H9 (cell line): ENCODE data around the gene RNF212. TPM values are rescaled to one million over a fixed set of nuclear protein-coding genes. Genes with fewer than 3 reads are reported as not detected.
A peak's percentile ranks its signal among the peaks of the same experiment; 100 is the strongest.

Source experiments
- DNase-seq: peaks from one replicate; pipeline ENCODE4 v3.0.0-alpha.2; 2017
- H2AFZ ChIP-seq: one replicate; pipeline ENCODE4 v1.6.1; 2013; ENCODE audit warnings: mild to moderate bottlenecking, low read length, control low read depth, moderate library complexity
- H2AK5ac ChIP-seq: 2 replicates; pipeline ENCODE4 v1.6.1; 2013; ENCODE audit warnings: low read length, control low read depth, mixed read lengths; ENCODE audit not compliant: insufficient read length
- H2BK120ac ChIP-seq: one replicate; pipeline ENCODE4 v1.6.1; 2013; ENCODE audit warnings: low read depth, mild to moderate bottlenecking, low read length, control low read depth, inconsistent platforms; ENCODE audit not compliant: poor library complexity, severe bottlenecking
- H2BK12ac ChIP-seq: 2 replicates; pipeline ENCODE4 v1.6.1; 2013; ENCODE audit warnings: low read length, control low read depth, mixed read lengths, low read depth; ENCODE audit not compliant: insufficient read length
- H2BK15ac ChIP-seq: 2 replicates; pipeline ENCODE4 v1.6.1; 2013; ENCODE audit warnings: low read depth, low read length, control low read depth
- H2BK20ac ChIP-seq: one replicate; pipeline ENCODE4 v1.6.1; 2013; ENCODE audit warnings: low read depth, mild to moderate bottlenecking, low read length, control low read depth, inconsistent platforms; ENCODE audit not compliant: poor library complexity, severe bottlenecking
- H2BK5ac ChIP-seq: 2 replicates; pipeline ENCODE4 v1.6.1; 2013; ENCODE audit warnings: low read length, control low read depth, mixed read lengths; ENCODE audit not compliant: insufficient read length
- H3K14ac ChIP-seq: 2 replicates; pipeline ENCODE4 v1.6.1; 2013; ENCODE audit warnings: low read length, control low read depth; ENCODE audit not compliant: insufficient read depth
- H3K18ac ChIP-seq: 2 replicates; pipeline ENCODE4 v1.6.1; 2013; ENCODE audit warnings: low read depth, mild to moderate bottlenecking, mixed read lengths, low read length, control low read depth; ENCODE audit not compliant: insufficient read length
- H3K23ac ChIP-seq: 2 replicates; pipeline ENCODE4 v1.6.1; 2013; ENCODE audit warnings: low read length, control low read depth, mixed read lengths, low read depth; ENCODE audit not compliant: insufficient read length
- H3K23me2 ChIP-seq: 2 replicates; pipeline ENCODE4 v1.6.1; 2013; ENCODE audit warnings: low read depth, mild to moderate bottlenecking, mixed read lengths, low read length, control low read depth; ENCODE audit not compliant: insufficient read length, poor library complexity, severe bottlenecking
- H3K27ac ChIP-seq: 2 replicates; pipeline ENCODE4 v1.5.1; 2013; ENCODE audit warnings: low read length, control low read depth, mixed read lengths, low read depth; ENCODE audit not compliant: insufficient read length
- H3K27me3 ChIP-seq: 2 replicates; pipeline ENCODE4 v1.6.1; 2013; ENCODE audit warnings: low read length, control low read depth, inconsistent platforms; ENCODE audit not compliant: insufficient read depth
- H3K4ac ChIP-seq: 2 replicates; pipeline ENCODE4 v1.6.1; 2013; ENCODE audit warnings: low read depth, mild to moderate bottlenecking, control low read depth, inconsistent platforms, low read length, moderate library complexity
- H3K4me1 ChIP-seq: 2 replicates; pipeline ENCODE4 v1.6.1; 2013; ENCODE audit warnings: low read length, control low read depth, inconsistent platforms; ENCODE audit not compliant: insufficient read depth
- H3K4me2 ChIP-seq: 2 replicates; pipeline ENCODE4 v1.6.1; 2013; ENCODE audit warnings: low read length, control low read depth, mixed read lengths; ENCODE audit not compliant: insufficient read length, insufficient read depth
- H3K56ac ChIP-seq: 2 replicates; pipeline ENCODE4 v1.6.1; 2013; ENCODE audit warnings: low read depth, mild to moderate bottlenecking, mixed read lengths, low read length, control low read depth; ENCODE audit not compliant: insufficient read length
- H3K79me1 ChIP-seq: 2 replicates; pipeline ENCODE4 v1.6.1; 2013; ENCODE audit warnings: low read depth, mild to moderate bottlenecking, moderate library complexity, low read length, control low read depth, inconsistent platforms; ENCODE audit not compliant: insufficient read depth, poor library complexity, severe bottlenecking
- H3K79me2 ChIP-seq: 2 replicates; pipeline ENCODE4 v1.6.1; 2013; ENCODE audit warnings: low read length, control low read depth, inconsistent platforms; ENCODE audit not compliant: insufficient read depth
- H3K9ac ChIP-seq: 2 replicates; pipeline ENCODE4 v1.6.1; 2013; ENCODE audit warnings: low read length, control low read depth, mixed read lengths; ENCODE audit not compliant: insufficient read length; ENCODE audit errors: extremely low read depth
- H3K9me3 ChIP-seq: one replicate; pipeline ENCODE4 v1.6.1; 2013; ENCODE audit warnings: low read depth, low read length, inconsistent platforms; ENCODE audit not compliant: control insufficient read depth
- H3T11ph ChIP-seq: one replicate; pipeline ENCODE4 v1.6.1; 2013; ENCODE audit warnings: mild to moderate bottlenecking, low read length, control low read depth, inconsistent platforms
- H4K20me1 ChIP-seq: one replicate; pipeline ENCODE4 v1.6.1; 2013; ENCODE audit not compliant: control insufficient read depth, insufficient read length, insufficient read depth
- H4K5ac ChIP-seq: 2 replicates; pipeline ENCODE4 v1.6.1; 2013; ENCODE audit warnings: low read depth, mild to moderate bottlenecking, mixed read lengths, low read length, control low read depth; ENCODE audit not compliant: insufficient read length
- H4K8ac ChIP-seq: replicated peaks from 2 replicates; pipeline ENCODE4 v1.6.1; 2013; ENCODE audit warnings: low read length, control low read depth, mixed read lengths, low read depth; ENCODE audit not compliant: insufficient read length
- H4K91ac ChIP-seq: 2 replicates; pipeline ENCODE4 v1.6.1; 2013; ENCODE audit warnings: low read depth, mild to moderate bottlenecking, moderate library complexity, mixed read lengths, low read length, control low read depth; ENCODE audit not compliant: insufficient read length
- H3K27ac Mint-ChIP-seq, 3 experiments: 2 replicates in 2 of 3; 3 replicates in 1 of 3; pipeline ENCODE4 v1.8.0; 2020 to 2021; ENCODE audit warnings: mixed read lengths in 3 of 3, mild to moderate bottlenecking in 1 of 3, moderate library complexity in 1 of 3
- H3K27me3 Mint-ChIP-seq: 2 replicates; pipeline ENCODE4 v1.8.0; 2021; ENCODE audit warnings: low read depth, mild to moderate bottlenecking, moderate library complexity, mixed read lengths
- H3K36me3 Mint-ChIP-seq, 3 experiments: 2 replicates in 2 of 3; 3 replicates in 1 of 3; pipeline ENCODE4 v1.8.0; 2020 to 2021; ENCODE audit warnings: low read depth in 3 of 3, mixed read lengths in 3 of 3; ENCODE audit not compliant: insufficient read depth in 1 of 3
- H3K4me1 Mint-ChIP-seq, 2 experiments: 2 replicates each; pipeline ENCODE4 v1.8.0; 2020; ENCODE audit warnings: mixed read lengths in 2 of 2
- H3K4me3 Mint-ChIP-seq, 2 experiments: 2 replicates in 1 of 2; 3 replicates in 1 of 2; pipeline ENCODE4 v1.8.0; 2020 to 2021; ENCODE audit warnings: mild to moderate bottlenecking in 2 of 2, mixed read lengths in 2 of 2, moderate library complexity in 1 of 2
- H3K9me3 Mint-ChIP-seq, 2 experiments: 2 replicates in 1 of 2; 3 replicates in 1 of 2; pipeline ENCODE4 v1.8.0; 2020; ENCODE audit warnings: mild to moderate bottlenecking in 2 of 2, mixed read lengths in 2 of 2, moderate library complexity in 1 of 2
- CTCF ChIP-seq: fragments of 200-600 bp; sonication (generic); conservative IDR thresholded peaks from 3 replicates; pipeline ENCODE4 v1.8.0; 2021; ENCODE audit warnings: antibody characterized with exemption, mild to moderate bottlenecking
- WGBS: extraction: QIAGEN DNeasy Blood & Tissue Kit; methylation state at CpG from one replicate; pipeline ENCODE4 v1.1.7; 2013; ENCODE audit warnings: missing lambda C conversion rate, low lambda C conversion rate, mixed read lengths; ENCODE audit not compliant: insufficient read length; ENCODE audit errors: extremely low coverage; 5-methylcytosine and 5-hydroxymethylcytosine counted together
- total RNA-seq: library from RNA; stranded (reverse); gene quantifications from 2 replicates; pipeline ENCODE4 v1.2.1, GENCODE V29; 2021

RNF212 gene
- total RNA-seq, 1 experiment from 2014 or later: 3.0 TPM

GRCh38 chr4:1045595-1046201, 67.7 kb downstream of the RNF212 start:
- no peak for DNase-seq
- H3K14ac ChIP-seq: no peak overlapping the region
- WGBS: no CpG with 5 or more reads among the region's 36 CpGs
- no peak overlapping the region for H2BK12ac ChIP-seq
- H3K4me2 ChIP-seq: no peak overlapping the region
- H3K4me1 Mint-ChIP-seq: peaks cover 6 to 20% of the 10 kb centered on the region in 2 experiments
- no peak overlapping the region for H2BK20ac ChIP-seq
- peaks cover 4% of the 10 kb centered on the region for H3K23me2 ChIP-seq
- no peak overlapping the region for H4K5ac ChIP-seq
- H2AK5ac ChIP-seq: no peak overlapping the region
- H2BK15ac ChIP-seq: no peak overlapping the region
- H3K27me3 ChIP-seq: no peaks in the 10 kb centered on the region; the same call in 1 of the 2 replicates
- H3K9ac ChIP-seq: no peak overlapping the region
- H3K79me1 ChIP-seq: no peaks in the 10 kb centered on the region
- peaks cover 0 to 2% (median 0%) of the 10 kb centered on the region in 3 experiments; a peak in 2 of 7 replicates for H3K36me3 Mint-ChIP-seq
- peak overlapping the region in 1 of 3 experiments; percentile 28; a peak in 1 of 7 replicates for H3K27ac Mint-ChIP-seq
- no peak overlapping the region for H3K18ac ChIP-seq
- H4K8ac ChIP-seq: no peak overlapping the region
- no peaks in the 10 kb centered on the region for H4K20me1 ChIP-seq
- H3T11ph ChIP-seq: no peak overlapping the region
- H2BK5ac ChIP-seq: no peak overlapping the region
- no peak overlapping the region for H2BK120ac ChIP-seq
- H3K4me1 ChIP-seq: no peaks in the 10 kb centered on the region; the same call in 1 of the 2 replicates
- no peak overlapping the region for H2AFZ ChIP-seq
- no peak overlapping the region for H4K91ac ChIP-seq
- H3K9me3 Mint-ChIP-seq: no peaks in the 10 kb centered on the region; a peak in 3 of 5 replicates
- H3K9me3 ChIP-seq: no peaks in the 10 kb centered on the region
- H3K27ac ChIP-seq: no peak overlapping the region
- H3K23ac ChIP-seq: no peak overlapping the region
- H3K4me3 Mint-ChIP-seq: peak overlapping the region in 1 of 2 experiments; percentile 32; a peak in 2 of 5 replicates
- H3K4ac ChIP-seq: no peak overlapping the region
- no peak for TF ChIP-seq CTCF
- no peaks in the 10 kb centered on the region for H3K79me2 ChIP-seq
- no peak overlapping the region for H3K56ac ChIP-seq
- peaks cover 42% of the 10 kb centered on the region for H3K27me3 Mint-ChIP-seq
